ENCODE results near the gene SHC1. TPM values are rescaled to one million over a fixed set of nuclear protein-coding genes. Genes with fewer than 3 reads are reported as not detected.
"Not testable (repeated sequence)": the region's sequence is repeated elsewhere in the genome, so short reads cannot be mapped to it uniquely, and the experiment has no call there.

The SHC1 gene
- polyA plus RNA-seq, 1 donor, result 84.1 TPM

GRCh38 chr1:154996966-154997701, 26.6 kb upstream of the SHC1 start:
- no peak for DNase-seq

GRCh38 chr1:154995301-154995983, 24.9 kb upstream of the SHC1 start:
- DNase-seq, result not testable (repeated sequence)

GRCh38 chr1:154994591-154994990, 24.0 kb upstream of the SHC1 start:
- DNase-seq, result no peak

GRCh38 chr1:154994269-154994587, 23.7 kb upstream of the SHC1 start:
- no peak for DNase-seq

- no peak for DNase-seq
Observed at GRCh38 chr1:154993572-154994268, 23.2 kb upstream of the SHC1 start, which contains the start of gene LENEP. Gene LENEP, plus strand, starts transcription at chr1:154993586. Its CDS starts 22 bp downstream, at chr1:154993608.

- DNase-seq, result no peak
Observed at GRCh38 chr1:154992721-154993571, 22.4 kb upstream of the SHC1 start.

GRCh38 chr1:154990276-154990675, 19.7 kb upstream of the SHC1 start:
- no peak for DNase-seq

- DNase-seq, result no peak
Observed at GRCh38 chr1:154989195-154989860, 18.8 kb upstream of the SHC1 start.

- no peak for DNase-seq
Observed at GRCh38 chr1:154988058-154988954, 17.8 kb upstream of the SHC1 start.

- no peak for DNase-seq
Observed at GRCh38 chr1:154987326-154987725, 16.8 kb upstream of the SHC1 start.

- not testable (repeated sequence) for DNase-seq
Observed at GRCh38 chr1:154986736-154987135, 16.2 kb upstream of the SHC1 start.

- DNase-seq, result no peak
Observed at GRCh38 chr1:154983776-154984466, 13.4 kb upstream of the SHC1 start.

- peak; percentile 100 for DNase-seq
Observed at GRCh38 chr1:154982897-154983648, 12.5 kb upstream of the SHC1 start, which contains the start of gene FLAD1. Gene FLAD1, plus strand, starts transcription at chr1:154983344. Its CDS starts 351 bp downstream, at chr1:154983695.

GRCh38 chr1:154982341-154982740, 11.8 kb upstream of the SHC1 start:
- no peak for DNase-seq

- no peak for DNase-seq
Observed at GRCh38 chr1:154978360-154978759, 7.8 kb upstream of the SHC1 start.

- not testable (repeated sequence) for DNase-seq
Observed at GRCh38 chr1:154977762-154978161, 7.2 kb upstream of the SHC1 start.

GRCh38 chr1:154975409-154976059, 5.0 kb upstream of the SHC1 start:
- peak; percentile 49 for DNase-seq

GRCh38 chr1:154974808-154975408, 4.4 kb upstream of the SHC1 start:
- peak; percentile 98 for DNase-seq
